K562 (cell line): ENCODE data around the gene FOXA3. TPM values are rescaled to one million over a fixed set of nuclear protein-coding genes. Genes with fewer than 3 reads are reported as not detected.

ENCODE experiments used
- CHAMP1 ChIP-seq: fragments of 450-650 bp; IDR thresholded peaks from 2 replicates; pipeline ENCODE4 v1.6.1; 2016; ENCODE audit warnings: mild to moderate bottlenecking
- JUN ChIP-seq, 2 experiments: sonication (generic) in 1 of 2; formaldehyde crosslinking in 1 of 2; IDR thresholded peaks; 2 replicates each; pipeline versions ENCODE4 v1.6.1 to v1.8.0; 2012 to 2022; ENCODE audit warnings: borderline replicate concordance in 2 of 2, mild to moderate bottlenecking in 2 of 2, improper control_type of control experiment in 1 of 2, low read depth in 1 of 2, low read length in 1 of 2, missing genetic modification reagents in 1 of 2
- NFIC ChIP-seq: fragments of 450-650 bp; IDR thresholded peaks from 2 replicates; pipeline ENCODE4 v1.6.1; 2017; ENCODE audit warnings: mild to moderate bottlenecking, inconsistent platforms
- NR3C1 ChIP-seq: sonication (generic); formaldehyde crosslinking; IDR thresholded peaks from 2 replicates; pipeline ENCODE4 v1.8.1; 2022; ENCODE audit warnings: missing genetic modification reagents
- POU5F1 ChIP-seq: fragments of 150-350 bp; IDR thresholded peaks from 2 replicates; pipeline ENCODE4 v1.6.1; 2014; ENCODE audit warnings: borderline replicate concordance, low read length, low read depth, mild to moderate bottlenecking; ENCODE audit not compliant: partially characterized antibody
- PYGO2 ChIP-seq: fragments of 450-650 bp; IDR thresholded peaks from 2 replicates; pipeline ENCODE4 v1.6.1; 2016; ENCODE audit warnings: mild to moderate bottlenecking, missing genetic modification characterization, moderate library complexity, missing compliant biosample characterization
- SUPT5H ChIP-seq: fragments of 450-650 bp; IDR thresholded peaks from 2 replicates; pipeline ENCODE4 v1.6.1; 2016
- ZBTB40 ChIP-seq, 2 experiments: fragments of 450-650 bp in 1 of 2; sonication (generic) in 1 of 2; formaldehyde crosslinking in 1 of 2; IDR thresholded peaks; 2 replicates each; pipeline versions ENCODE4 v1.7.1 to v1.9.0; 2016 to 2022; ENCODE audit warnings: inconsistent platforms in 1 of 2, mild to moderate bottlenecking in 1 of 2, missing genetic modification reagents in 1 of 2
- ZNF347 ChIP-seq: fragments of 450-650 bp; formaldehyde crosslinking; IDR thresholded peaks from 2 replicates; pipeline ENCODE4 v1.4.0; 2020; ENCODE audit warnings: low read depth, mild to moderate bottlenecking, moderate library complexity
- ZNF445 ChIP-seq: fragments of 250-450 bp; sonication (Bioruptor Pico); IDR thresholded peaks from 2 replicates; pipeline ENCODE4 v1.4.0; 2020; ENCODE audit warnings: low read depth, mild to moderate bottlenecking, moderate library complexity
- polyA plus RNA-seq, 8 experiments: library from polyadenylated mRNA; depleted of rRNA in 4 of 8; stranded (reverse) in 5 of 8; unstranded in 3 of 8; fragments of >200 nt; fragmentation: Nextera tagmentation in 2 of 8; fragmentation: Illumina TruSeq in 1 of 8; extraction: Ambion mirVana in 2 of 8; extraction: Trizol in 1 of 8; gene quantifications; 2 replicates each; pipeline versions ENCODE4 v1.2.1 to v1.2.3, GENCODE V29; 2011 to 2014; ENCODE audit warnings: inconsistent platforms in 1 of 8, missing spikeins in 1 of 8
- total RNA-seq, 7 experiments: library from RNA; depleted of rRNA in 6 of 7; stranded (reverse); fragments of >200 nt in 6 of 7; fragmentation: Illumina TruSeq in 2 of 7; extraction: Trizol in 2 of 7; gene quantifications; 2 replicates each; pipeline versions ENCODE4 v1.2.1 to v1.2.3, GENCODE V29; 2011 to 2021; ENCODE audit warnings: low replicate concordance in 1 of 7
- TF ChIP-seq, protein P1 (sequence below): fragments of 450-650 bp; IDR thresholded peaks from 2 replicates; pipeline ENCODE4 v1.6.1; 2016; ENCODE audit warnings: borderline replicate concordance
- TF ChIP-seq, protein P2 (sequence below): fragments of 250-450 bp; sonication (Bioruptor Pico); IDR thresholded peaks from 2 replicates; pipeline ENCODE4 v1.6.1; 2021; ENCODE audit warnings: mild to moderate bottlenecking

Gene FOXA3
- total and polyA plus RNA-seq, 9 of the 15 experiments (the other 6 are each of a cell fraction or from before 2014, with no cell fraction given) = 1.3 to 15.5 (median 4.7) TPM

DNA sequence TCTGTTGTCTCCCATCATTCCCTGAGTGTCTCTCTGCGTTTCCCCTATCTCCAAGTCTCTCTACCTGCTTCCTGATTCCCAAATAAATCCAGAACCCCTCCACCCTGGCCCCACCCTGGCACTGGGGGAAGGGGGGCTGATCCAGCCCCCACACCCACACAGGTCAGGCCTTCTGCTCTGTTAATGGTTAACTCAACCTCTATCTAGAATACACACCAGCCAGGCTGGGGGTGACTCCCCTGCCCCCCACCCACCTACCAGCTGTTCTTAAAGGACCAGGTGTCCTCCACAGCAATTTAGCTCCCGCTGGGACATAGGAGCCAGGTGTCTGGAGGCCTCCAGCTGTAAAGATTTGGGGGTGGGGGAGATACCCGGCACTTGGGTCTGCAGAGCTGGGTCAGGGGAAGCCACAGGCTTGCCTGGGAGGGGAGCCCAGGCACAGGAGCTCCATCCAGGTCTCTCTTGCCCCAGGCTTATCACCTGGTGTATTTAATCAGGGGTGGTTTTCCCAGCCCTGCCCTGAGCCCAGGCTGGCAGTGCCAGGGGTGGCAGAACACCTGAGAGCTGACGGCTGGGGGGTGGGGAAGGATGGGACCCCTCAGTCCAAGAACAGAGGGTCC lies 17.9 kb downstream of the FOXA3 start (continued):
- TF ChIP-seq ZNF347 (CRISPR knock-in tag) (no peak), JUN (IDR thresholded peaks at IDR 0.05; ENCODE audit: borderline replicate concordance, low read depth, low read length) (no peak), JUN (CRISPR knock-in tag; IDR thresholded peaks at IDR 0.05; ENCODE audit: borderline replicate concordance) (no peak), CHAMP1 (no peak), PYGO2 (tag) (no peak), ZNF445 (no peak), ZBTB40 (IDR thresholded peaks at IDR 0.05) (no peak), ZBTB40 (CRISPR knock-in tag; IDR thresholded peaks at IDR 0.05) (no peak), NR3C1 (CRISPR knock-in tag) (no peak), NFIC (0 out of 2 replicates have a peak, but pooled peaks have one; percentile 8), POU5F1 (no peak), SUPT5H (no peak)
- TF ChIP-seq, protein P1, sequence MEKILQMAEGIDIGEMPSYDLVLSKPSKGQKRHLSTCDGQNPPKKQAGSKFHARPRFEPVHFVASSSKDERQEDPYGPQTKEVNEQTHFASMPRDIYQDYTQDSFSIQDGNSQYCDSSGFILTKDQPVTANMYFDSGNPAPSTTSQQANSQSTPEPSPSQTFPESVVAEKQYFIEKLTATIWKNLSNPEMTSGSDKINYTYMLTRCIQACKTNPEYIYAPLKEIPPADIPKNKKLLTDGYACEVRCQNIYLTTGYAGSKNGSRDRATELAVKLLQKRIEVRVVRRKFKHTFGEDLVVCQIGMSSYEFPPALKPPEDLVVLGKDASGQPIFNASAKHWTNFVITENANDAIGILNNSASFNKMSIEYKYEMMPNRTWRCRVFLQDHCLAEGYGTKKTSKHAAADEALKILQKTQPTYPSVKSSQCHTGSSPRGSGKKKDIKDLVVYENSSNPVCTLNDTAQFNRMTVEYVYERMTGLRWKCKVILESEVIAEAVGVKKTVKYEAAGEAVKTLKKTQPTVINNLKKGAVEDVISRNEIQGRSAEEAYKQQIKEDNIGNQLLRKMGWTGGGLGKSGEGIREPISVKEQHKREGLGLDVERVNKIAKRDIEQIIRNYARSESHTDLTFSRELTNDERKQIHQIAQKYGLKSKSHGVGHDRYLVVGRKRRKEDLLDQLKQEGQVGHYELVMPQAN = no peak
- TF ChIP-seq, protein P2, sequence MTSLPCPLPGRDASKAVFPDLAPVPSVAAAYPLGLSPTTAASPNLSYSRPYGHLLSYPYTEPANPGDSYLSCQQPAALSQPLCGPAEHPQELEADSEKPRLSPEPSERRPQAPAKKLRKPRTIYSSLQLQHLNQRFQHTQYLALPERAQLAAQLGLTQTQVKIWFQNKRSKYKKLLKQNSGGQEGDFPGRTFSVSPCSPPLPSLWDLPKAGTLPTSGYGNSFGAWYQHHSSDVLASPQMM = no peak
